MCF 10A (cell line): ENCODE results near the gene OLFM1. TPM values are rescaled to one million over a fixed set of nuclear protein-coding genes. Genes with fewer than 3 reads are reported as not detected.

Source experiments
- BruUV-seq: library from RNA; stranded (reverse); fragments of 400-500 nt; replicated peaks from 2 replicates; lab custom pipeline; 2021; lab: Mats Ljungman, UMichigan
- CTCF ChIA-PET: fragments of 300-600 bp; sonication (Branson Sonifier 250); formaldehyde crosslinking; extraction: SDS; loops from one replicate; lab custom pipeline; 2021; ENCODE audit warnings: antibody characterized with exemption, inconsistent platforms; lab: Yijun Ruan, JAX
- POLR2A ChIA-PET: fragments of 300-600, 350-650 bp; sonication (Branson Sonifier 250); formaldehyde crosslinking; extraction: SDS; loops from one replicate; lab custom pipeline; 2020; ENCODE audit warnings: antibody characterized with exemption, inconsistent platforms; lab: Yijun Ruan, JAX
- DNase-seq: peaks from one replicate; pipeline ENCODE4 v3.0.0-alpha.2; 2018; ENCODE audit not compliant: unreplicated experiment
- H3K27ac Mint-ChIP-seq: one replicate; pipeline ENCODE4 v1.8.0; 2022; ENCODE audit warnings: mild to moderate bottlenecking, low read depth, mixed read lengths; ENCODE audit not compliant: unreplicated experiment
- H3K27me3 Mint-ChIP-seq: one replicate; pipeline ENCODE4 v1.8.0; 2022; ENCODE audit warnings: mixed read lengths; ENCODE audit not compliant: insufficient read depth, unreplicated experiment
- H3K36me3 Mint-ChIP-seq: one replicate; pipeline ENCODE4 v1.8.0; 2022; ENCODE audit warnings: mild to moderate bottlenecking, moderate library complexity, mixed read lengths; ENCODE audit not compliant: insufficient read depth, unreplicated experiment
- H3K4me1 Mint-ChIP-seq: one replicate; pipeline ENCODE4 v1.8.0; 2022; ENCODE audit warnings: mixed read lengths; ENCODE audit not compliant: insufficient read depth, unreplicated experiment
- H3K4me3 Mint-ChIP-seq: one replicate; pipeline ENCODE4 v1.8.0; 2022; ENCODE audit warnings: mild to moderate bottlenecking, moderate library complexity, mixed read lengths; ENCODE audit not compliant: unreplicated experiment
- H3K9me3 Mint-ChIP-seq: one replicate; pipeline ENCODE4 v1.8.0; 2022; ENCODE audit warnings: mixed read lengths; ENCODE audit not compliant: unreplicated experiment
- intact Hi-C: fragments of 100-400 bp; cut with micrococcal nuclease; formaldehyde crosslinking; loops from 2 replicates; pipeline ENCODE4 v1.14.1; 2022
- total RNA-seq: library from RNA; stranded (reverse); gene quantifications from 2 replicates; pipeline ENCODE4 v1.2.3, GENCODE V29; 2022
- TF ChIP-seq, protein P1 (sequence below): fragments of 200-600 bp; IDR thresholded peaks from one replicate; pipeline ENCODE4 v1.8.0; 2022; ENCODE audit warnings: antibody characterized with exemption, mild to moderate bottlenecking; ENCODE audit not compliant: unreplicated experiment

OLFM1 gene
- total RNA-seq, 1 experiment from 2014 or later, result not detected

DNA sequence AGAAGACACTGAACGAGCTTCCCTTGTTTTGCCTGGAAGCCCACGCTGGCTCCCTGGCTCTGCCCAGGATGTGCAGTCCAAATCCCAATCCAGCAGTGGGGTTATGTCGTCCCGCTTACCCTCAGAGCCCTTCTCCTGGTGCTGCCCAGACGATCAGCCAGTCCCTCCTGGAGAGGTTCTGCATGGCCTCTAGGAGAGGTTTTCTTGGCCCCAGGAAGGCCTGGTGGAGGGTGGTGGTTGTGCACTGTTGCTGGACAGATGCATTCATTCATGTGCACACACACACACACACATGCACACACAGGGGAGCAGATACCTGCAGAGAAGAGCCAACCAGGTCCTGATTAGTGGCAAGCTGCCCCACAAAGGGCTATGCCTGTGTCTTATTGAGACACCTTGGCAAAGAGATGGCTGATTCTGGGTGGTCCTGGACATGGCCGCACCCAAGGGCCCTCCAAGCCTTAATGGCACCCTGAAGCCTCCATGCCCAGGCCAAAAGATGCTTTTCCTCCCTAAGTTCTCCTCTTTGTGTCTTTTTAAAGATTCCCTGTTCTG lies 10.5 kb upstream of the OLFM1 start:
- Mint-ChIP-seq H3K27ac (no peak overlapping the region), H3K9me3 (no peaks in the 10 kb centered on the region), H3K36me3 (peaks cover 4% of the 10 kb centered on the region), H3K4me3 (no peak overlapping the region), H3K4me1 (no peaks in the 10 kb centered on the region), H3K27me3 (peaks cover 25% of the 10 kb centered on the region)
- TF ChIP-seq, protein P1, sequence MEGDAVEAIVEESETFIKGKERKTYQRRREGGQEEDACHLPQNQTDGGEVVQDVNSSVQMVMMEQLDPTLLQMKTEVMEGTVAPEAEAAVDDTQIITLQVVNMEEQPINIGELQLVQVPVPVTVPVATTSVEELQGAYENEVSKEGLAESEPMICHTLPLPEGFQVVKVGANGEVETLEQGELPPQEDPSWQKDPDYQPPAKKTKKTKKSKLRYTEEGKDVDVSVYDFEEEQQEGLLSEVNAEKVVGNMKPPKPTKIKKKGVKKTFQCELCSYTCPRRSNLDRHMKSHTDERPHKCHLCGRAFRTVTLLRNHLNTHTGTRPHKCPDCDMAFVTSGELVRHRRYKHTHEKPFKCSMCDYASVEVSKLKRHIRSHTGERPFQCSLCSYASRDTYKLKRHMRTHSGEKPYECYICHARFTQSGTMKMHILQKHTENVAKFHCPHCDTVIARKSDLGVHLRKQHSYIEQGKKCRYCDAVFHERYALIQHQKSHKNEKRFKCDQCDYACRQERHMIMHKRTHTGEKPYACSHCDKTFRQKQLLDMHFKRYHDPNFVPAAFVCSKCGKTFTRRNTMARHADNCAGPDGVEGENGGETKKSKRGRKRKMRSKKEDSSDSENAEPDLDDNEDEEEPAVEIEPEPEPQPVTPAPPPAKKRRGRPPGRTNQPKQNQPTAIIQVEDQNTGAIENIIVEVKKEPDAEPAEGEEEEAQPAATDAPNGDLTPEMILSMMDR, result no peak
- DNase-seq, result no peak
- ChIA-PET POLR2A (no interaction called here), CTCF (no interaction called here)
- BruUV-seq, result no TSS peak
- intact Hi-C loops, result no loop called here

DNA sequence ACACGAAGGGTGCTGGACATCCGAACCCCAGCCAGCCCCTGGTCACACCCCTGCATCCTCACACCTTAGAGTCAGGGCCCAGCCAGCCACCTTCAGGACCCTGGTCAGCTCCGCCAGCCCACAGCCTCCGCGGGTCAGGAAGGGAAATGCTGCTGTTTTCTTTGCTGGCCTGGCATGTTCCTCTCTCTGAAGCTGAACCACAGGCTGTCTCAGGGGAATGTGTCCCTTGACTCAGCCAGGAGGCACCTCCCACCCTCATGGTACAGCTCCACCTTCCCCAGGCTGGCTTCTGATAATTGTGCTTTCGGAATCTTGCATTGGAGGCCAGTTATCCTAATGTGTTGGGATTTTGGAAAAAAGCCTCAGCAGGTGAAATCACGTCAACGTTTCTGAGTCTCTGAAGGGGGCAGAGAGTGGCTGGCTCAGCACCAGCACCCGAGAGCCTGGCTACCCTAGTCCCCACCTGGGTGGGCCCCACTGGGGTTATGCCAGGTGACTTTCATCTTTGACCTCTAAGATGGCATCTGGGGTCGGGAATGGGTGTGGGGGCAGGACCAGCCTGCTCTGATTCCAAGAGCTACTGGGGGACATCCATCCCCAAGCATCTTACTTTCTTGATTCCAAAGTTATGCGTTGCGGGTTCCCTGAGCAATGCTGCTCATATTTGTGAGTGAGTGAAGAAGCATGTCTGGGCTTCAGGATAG lies 9.8 kb upstream of the OLFM1 start:
- Mint-ChIP-seq H3K4me1 (no peaks in the 10 kb centered on the region), H3K4me3 (no peak overlapping the region), H3K9me3 (no peaks in the 10 kb centered on the region), H3K36me3 (peaks cover 4% of the 10 kb centered on the region), H3K27ac (no peak overlapping the region), H3K27me3 (peaks cover 25% of the 10 kb centered on the region)
- no TSS peak for BruUV-seq
- DNase-seq, result peak; percentile 13
- intact Hi-C loops, result no loop called here
- TF ChIP-seq, protein P1, result no peak
- POLR2A ChIA-PET, result interaction anchor here (0.6 kb wide), 1 partner anchor 422 kb away, joined by 5 read pairs; no protein-coding TSS in a partner anchor
- CTCF ChIA-PET, result interaction anchor here (2.5 kb wide), 1 partner anchor 335 kb away, joined by 10 read pairs; no protein-coding TSS in a partner anchor

DNA sequence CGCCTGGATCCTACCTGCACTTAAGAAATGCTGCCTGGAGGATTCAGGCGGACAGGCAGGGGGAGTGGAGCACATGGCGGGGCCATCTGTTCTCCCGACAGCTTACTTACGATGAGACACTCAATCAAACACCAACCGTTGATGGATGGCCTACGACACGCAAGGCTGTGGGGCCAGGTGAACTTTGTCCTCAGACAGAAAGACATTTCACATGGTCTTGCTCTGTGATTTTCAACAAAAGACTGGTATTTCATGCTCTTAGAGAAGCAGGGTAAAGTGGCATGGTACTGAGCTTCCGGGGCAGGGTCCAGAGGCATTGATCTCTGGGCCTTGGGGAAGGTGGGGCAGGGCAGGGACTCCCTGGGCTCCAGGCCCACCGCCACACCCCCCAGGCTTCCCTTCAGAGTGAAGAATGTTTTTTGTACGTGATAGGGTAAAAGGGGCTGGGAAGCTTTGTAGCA lies 9.1 kb upstream of the OLFM1 start:
- DNase-seq, result no peak
- ChIA-PET POLR2A (no interaction called here), CTCF (interaction anchor here (2.5 kb wide), 1 partner anchor 334 kb away, joined by 10 read pairs; no protein-coding TSS in a partner anchor)
- no TSS peak for BruUV-seq
- Mint-ChIP-seq H3K4me3 (no peak overlapping the region), H3K27ac (no peak overlapping the region), H3K9me3 (no peaks in the 10 kb centered on the region), H3K4me1 (no peaks in the 10 kb centered on the region), H3K36me3 (peaks cover 4% of the 10 kb centered on the region), H3K27me3 (peaks cover 32% of the 10 kb centered on the region)
- TF ChIP-seq, protein P1, result no peak
- intact Hi-C loops, result no loop called here

DNA sequence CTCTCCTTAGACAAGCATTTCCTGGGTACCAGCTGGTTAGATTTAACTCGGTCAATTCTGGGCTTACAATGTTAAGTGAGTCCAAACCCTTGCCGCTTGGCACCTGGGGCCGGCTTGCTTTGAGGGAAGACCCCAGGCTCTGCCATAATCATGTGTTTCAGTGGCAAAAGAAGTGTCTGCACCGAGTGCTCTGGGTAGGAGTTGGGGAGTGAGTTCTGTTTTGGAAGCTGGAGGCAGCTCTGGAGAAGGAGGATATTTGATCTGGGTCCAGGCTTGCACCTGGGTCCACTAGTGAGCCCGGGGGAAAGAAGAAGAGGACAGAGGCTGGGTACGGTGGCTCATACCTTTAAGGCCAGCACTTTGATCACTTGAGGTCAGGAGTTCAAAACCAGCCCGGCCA lies 8.4 kb upstream of the OLFM1 start:
- DNase-seq, result no peak
- Mint-ChIP-seq H3K4me1 (no peaks in the 10 kb centered on the region), H3K27ac (no peak overlapping the region), H3K4me3 (no peak overlapping the region), H3K27me3 (peaks cover 38% of the 10 kb centered on the region), H3K36me3 (peaks cover 4% of the 10 kb centered on the region), H3K9me3 (no peaks in the 10 kb centered on the region)
- ChIA-PET CTCF (interaction anchor here (0.7 to 2.5 kb wide), 2 partner anchors 38 to 334 kb away, joined by 3 to 10 read pairs; no protein-coding TSS in a partner anchor), POLR2A (no interaction called here)
- intact Hi-C loops, result no loop called here
- no TSS peak for BruUV-seq
- TF ChIP-seq, protein P1, result no peak
